K562 (cell line): Measurements from ENCODE around the gene FAM90A26. TPM values are rescaled to one million over a fixed set of nuclear protein-coding genes. Genes with fewer than 3 reads are reported as not detected.
"Not testable (repeated sequence)": the region's sequence is repeated elsewhere in the genome, so short reads cannot be mapped to it uniquely, and the experiment has no call there.

ENCODE experiments used
- ATAC-seq: fragments of 200-7000 bp; cut with Tn5 transposase; 3 replicates; pipeline ENCODE4 v1.9.1; 2020; ENCODE audit warnings: moderate library complexity
- BruUV-seq: library from RNA; stranded (reverse); fragments of 400-500 nt; replicated peaks from 2 replicates; lab custom pipeline; 2021; lab: Mats Ljungman, UMichigan
- CTCF ChIA-PET: fragments of 300-600 bp; formaldehyde crosslinking; extraction: SDS; loops from one replicate; lab custom pipeline; 2021; ENCODE audit warnings: low intra/inter-chr PET ratio; lab: Yijun Ruan, JAX
- POLR2A ChIA-PET: fragments of 300-600, 350-650 bp; sonication (Branson Sonifier 250); formaldehyde crosslinking; extraction: SDS; loops from one replicate; lab custom pipeline; 2021; ENCODE audit warnings: antibody characterized with exemption, inconsistent platforms; lab: Yijun Ruan, JAX
- DNase-seq, 4 experiments: peaks; one replicate each; pipeline versions ENCODE4 v3.0.0 to v3.0.0-alpha.2; 2011 to 2018; ENCODE audit warnings: low spot score in 3 of 4, mixed read lengths in 3 of 4; ENCODE audit errors: extremely low read depth in 1 of 4
- FAIRE-seq: peaks from 2 replicates; lab custom pipeline; 2011; peaks lifted over from hg19 to GRCh38; lab: Jason Lieb, UNC
- H2AFZ ChIP-seq: 2 replicates; pipeline ENCODE4 v1.6.0; 2011; ENCODE audit warnings: low read depth, low read length, control low read depth, inconsistent platforms
- H3K27ac ChIP-seq: fragments of 200-600 bp; 3 replicates; pipeline ENCODE4 v1.8.0; 2011; ENCODE audit warnings: low read depth, mild to moderate bottlenecking, control low read depth, inconsistent platforms, low read length, moderate library complexity, mixed read lengths; ENCODE audit errors: extremely low read depth
- H3K27me3 ChIP-seq, 2 experiments: fragments of 300-600 bp in 1 of 2; 2 replicates in 1 of 2; 3 replicates in 1 of 2; pipeline versions ENCODE4 v1.6.0 to v1.8.0; 2011; ENCODE audit warnings: inconsistent platforms in 2 of 2, low read length in 2 of 2, mild to moderate bottlenecking in 1 of 2, mixed read lengths in 1 of 2, moderate library complexity in 1 of 2; ENCODE audit not compliant: control insufficient read depth in 2 of 2, insufficient read depth in 2 of 2
- H3K36me3 ChIP-seq: fragments of 300-600 bp; 3 replicates; pipeline ENCODE4 v1.8.0; 2011; ENCODE audit warnings: mild to moderate bottlenecking, low read length, inconsistent platforms; ENCODE audit not compliant: control insufficient read depth, insufficient read depth
- H3K4me1 ChIP-seq, 2 experiments: fragments of 200-600 bp in 1 of 2; replicated peaks in 1 of 2; 2 replicates in 1 of 2; 3 replicates in 1 of 2; pipeline versions ENCODE4 v1.5.1 to v1.8.0; 2011; ENCODE audit warnings: inconsistent platforms in 2 of 2, low read length in 2 of 2, mild to moderate bottlenecking in 1 of 2, mixed read lengths in 1 of 2, moderate library complexity in 1 of 2; ENCODE audit not compliant: control insufficient read depth in 2 of 2, insufficient read depth in 2 of 2
- H3K4me2 ChIP-seq: 2 replicates; pipeline ENCODE4 v1.6.1; 2011; ENCODE audit warnings: low read length, control low read depth, inconsistent platforms, mixed read lengths; ENCODE audit not compliant: insufficient read depth
- H3K4me3 ChIP-seq: fragments of 200-600 bp; sonication (generic), shearing (Covaris generic); 2 replicates; pipeline ENCODE4 v1.5.1; 2016; ENCODE audit warnings: control low read depth, inconsistent platforms
- H3K79me2 ChIP-seq: fragments of 200-600 bp; 3 replicates; pipeline ENCODE4 v1.8.0; 2011; ENCODE audit warnings: low read length, inconsistent platforms; ENCODE audit not compliant: control insufficient read depth, insufficient read depth
- H3K9ac ChIP-seq, 2 experiments: 2 replicates each; pipeline versions ENCODE4 v1.6.0 to v1.6.1; 2011; ENCODE audit warnings: low read depth in 2 of 2, low read length in 2 of 2, control low read depth in 1 of 2, inconsistent platforms in 1 of 2, mild to moderate bottlenecking in 1 of 2, mixed read lengths in 1 of 2; ENCODE audit not compliant: insufficient read depth in 1 of 2
- H3K9me1 ChIP-seq: one replicate; pipeline ENCODE4 v1.6.0; 2011; ENCODE audit warnings: inconsistent platforms, mild to moderate bottlenecking, low read length, moderate library complexity; ENCODE audit not compliant: control insufficient read depth, insufficient read depth
- H3K9me3 ChIP-seq: replicated peaks from 2 replicates; pipeline ENCODE4 v1.5.1; 2011; ENCODE audit warnings: low read depth, low read length, inconsistent platforms; ENCODE audit not compliant: control insufficient read depth, insufficient read depth
- H4K20me1 ChIP-seq: replicated peaks from 2 replicates; pipeline ENCODE4 v1.6.1; 2011; ENCODE audit warnings: low read length, inconsistent platforms, mixed read lengths; ENCODE audit not compliant: control insufficient read depth, insufficient read depth
- CEBPB ChIP-seq: fragments of 450-650 bp; IDR thresholded peaks from 2 replicates; pipeline ENCODE4 v1.6.1; 2016; ENCODE audit warnings: missing genetic modification characterization, missing compliant biosample characterization
- WGBS: fragments of 100-300 bp; shearing (Covaris generic); methylation state at CpG from one replicate; pipeline ENCODE4 v1.1.6; 2016; ENCODE audit warnings: low coverage, mixed read lengths; ENCODE audit not compliant: insufficient coverage; ENCODE audit errors: missing lambda C conversion rate; 5-methylcytosine and 5-hydroxymethylcytosine counted together
- in situ Hi-C: fragments of 300-500 bp; cut with MboI; formaldehyde crosslinking; loops from 4 replicates; pipeline ENCODE4 v1.15.0; 2018; ENCODE audit warnings: inconsistent platforms, mixed read lengths
- intact Hi-C: fragments of 100-400 bp; cut with micrococcal nuclease; formaldehyde crosslinking; loops from 2 replicates; pipeline ENCODE4 v1.14.2; 2022
- polyA plus RNA-seq, 8 experiments: library from polyadenylated mRNA; depleted of rRNA in 4 of 8; stranded (reverse) in 5 of 8; unstranded in 3 of 8; fragments of >200 nt; fragmentation: Nextera tagmentation in 2 of 8; fragmentation: Illumina TruSeq in 1 of 8; extraction: Ambion mirVana in 2 of 8; extraction: Trizol in 1 of 8; gene quantifications; 2 replicates each; pipeline versions ENCODE4 v1.2.1 to v1.2.3, GENCODE V29; 2011 to 2014; ENCODE audit warnings: inconsistent platforms in 1 of 8, missing spikeins in 1 of 8
- total RNA-seq, 7 experiments: library from RNA; depleted of rRNA in 6 of 7; stranded (reverse); fragments of >200 nt in 6 of 7; fragmentation: Illumina TruSeq in 2 of 7; extraction: Trizol in 2 of 7; gene quantifications; 2 replicates each; pipeline versions ENCODE4 v1.2.1 to v1.2.3, GENCODE V29; 2011 to 2021; ENCODE audit warnings: low replicate concordance in 1 of 7
- TF ChIP-seq, protein P1 (sequence below): sonication (generic); formaldehyde crosslinking; IDR thresholded peaks from 2 replicates; pipeline ENCODE4 v1.8.0; 2022; ENCODE audit warnings: mild to moderate bottlenecking, missing genetic modification reagents

FAM90A26 gene
- total and polyA plus RNA-seq, 9 of the 15 experiments (the other 6 are each of a cell fraction or from before 2014, with no cell fraction given) = not detected

DNA sequence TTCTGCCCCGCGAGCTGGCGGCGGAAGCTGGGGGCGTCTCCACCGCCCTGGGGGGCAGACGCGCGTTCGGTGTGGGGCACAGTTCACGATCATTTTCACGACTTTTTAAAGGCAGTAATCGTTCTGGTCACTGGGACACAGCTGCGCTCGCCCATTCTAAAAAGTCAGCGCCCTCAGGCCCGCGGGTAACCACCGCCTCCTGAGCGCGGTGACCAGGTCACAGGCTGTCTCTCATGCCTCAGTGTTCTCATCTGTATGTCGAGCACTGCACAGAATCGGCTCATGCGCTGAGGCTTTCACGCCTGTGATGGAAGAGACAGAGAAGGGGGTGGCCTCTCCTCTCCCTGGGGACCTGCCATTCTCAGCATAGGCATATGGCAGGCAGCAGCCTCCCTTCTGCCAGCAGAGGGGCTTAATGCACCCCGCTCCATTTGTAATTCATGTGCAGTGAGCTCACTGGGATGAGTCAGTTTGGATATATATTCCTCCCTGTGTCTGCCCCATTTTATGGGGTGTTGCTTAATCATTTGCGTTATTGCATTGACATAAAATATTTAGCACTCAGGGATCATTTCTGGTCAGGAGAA is 16.5 kb upstream of the FAM90A26 start (continued):
- TF ChIP-seq, protein P1, sequence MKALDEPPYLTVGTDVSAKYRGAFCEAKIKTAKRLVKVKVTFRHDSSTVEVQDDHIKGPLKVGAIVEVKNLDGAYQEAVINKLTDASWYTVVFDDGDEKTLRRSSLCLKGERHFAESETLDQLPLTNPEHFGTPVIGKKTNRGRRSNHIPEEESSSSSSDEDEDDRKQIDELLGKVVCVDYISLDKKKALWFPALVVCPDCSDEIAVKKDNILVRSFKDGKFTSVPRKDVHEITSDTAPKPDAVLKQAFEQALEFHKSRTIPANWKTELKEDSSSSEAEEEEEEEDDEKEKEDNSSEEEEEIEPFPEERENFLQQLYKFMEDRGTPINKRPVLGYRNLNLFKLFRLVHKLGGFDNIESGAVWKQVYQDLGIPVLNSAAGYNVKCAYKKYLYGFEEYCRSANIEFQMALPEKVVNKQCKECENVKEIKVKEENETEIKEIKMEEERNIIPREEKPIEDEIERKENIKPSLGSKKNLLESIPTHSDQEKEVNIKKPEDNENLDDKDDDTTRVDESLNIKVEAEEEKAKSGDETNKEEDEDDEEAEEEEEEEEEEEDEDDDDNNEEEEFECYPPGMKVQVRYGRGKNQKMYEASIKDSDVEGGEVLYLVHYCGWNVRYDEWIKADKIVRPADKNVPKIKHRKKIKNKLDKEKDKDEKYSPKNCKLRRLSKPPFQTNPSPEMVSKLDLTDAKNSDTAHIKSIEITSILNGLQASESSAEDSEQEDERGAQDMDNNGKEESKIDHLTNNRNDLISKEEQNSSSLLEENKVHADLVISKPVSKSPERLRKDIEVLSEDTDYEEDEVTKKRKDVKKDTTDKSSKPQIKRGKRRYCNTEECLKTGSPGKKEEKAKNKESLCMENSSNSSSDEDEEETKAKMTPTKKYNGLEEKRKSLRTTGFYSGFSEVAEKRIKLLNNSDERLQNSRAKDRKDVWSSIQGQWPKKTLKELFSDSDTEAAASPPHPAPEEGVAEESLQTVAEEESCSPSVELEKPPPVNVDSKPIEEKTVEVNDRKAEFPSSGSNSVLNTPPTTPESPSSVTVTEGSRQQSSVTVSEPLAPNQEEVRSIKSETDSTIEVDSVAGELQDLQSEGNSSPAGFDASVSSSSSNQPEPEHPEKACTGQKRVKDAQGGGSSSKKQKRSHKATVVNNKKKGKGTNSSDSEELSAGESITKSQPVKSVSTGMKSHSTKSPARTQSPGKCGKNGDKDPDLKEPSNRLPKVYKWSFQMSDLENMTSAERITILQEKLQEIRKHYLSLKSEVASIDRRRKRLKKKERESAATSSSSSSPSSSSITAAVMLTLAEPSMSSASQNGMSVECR = 0 out of 2 replicates have a peak, but pooled peaks have one; percentile 9
- TF ChIP-seq CEBPB (tag) = peak; percentile 51; the same call in 1 of the 2 replicates
- TF ChIP-seq, all 486 proteins: peak for 8; not testable (repeated sequence) for 478

- H3K4me3 ChIP-seq, H3K9ac ChIP-seq, H2AFZ ChIP-seq, intact Hi-C loops, POLR2A ChIA-PET, FAIRE-seq, H3K27me3 ChIP-seq, H3K79me2 ChIP-seq, CTCF ChIA-PET, ATAC-seq, BruUV-seq, H3K9me1 ChIP-seq, H4K20me1 ChIP-seq, H3K27ac ChIP-seq, H3K4me2 ChIP-seq, H3K36me3 ChIP-seq, DNase-seq, H3K9me3 ChIP-seq: not testable (repeated sequence)
- in situ Hi-C loops = loop anchor here (10.0 kb wide), 1 partner anchor 70 kb away; the partner anchor contains the start of genes USP17L12 and USP17L13
- peaks cover 0 to 10% of the 10 kb centered on the region in 2 experiments; a peak in 2 of 5 replicates for H3K4me1 ChIP-seq
- 25% methylated on average over 9 of the region's 12 CpGs for WGBS
These were observed 14.9 kb upstream of the FAM90A26 start for GRCh38 chr4:9155101-9155886.

- intact Hi-C loops, CTCF ChIA-PET, H3K9me3 ChIP-seq, ATAC-seq, H3K9ac ChIP-seq, DNase-seq, H3K27me3 ChIP-seq, H3K27ac ChIP-seq, H3K36me3 ChIP-seq, POLR2A ChIA-PET, BruUV-seq, H3K4me2 ChIP-seq, H3K79me2 ChIP-seq, H2AFZ ChIP-seq, H3K4me3 ChIP-seq, H3K4me1 ChIP-seq, H4K20me1 ChIP-seq, FAIRE-seq, H3K9me1 ChIP-seq: not testable (repeated sequence)
- no CpG with 5 or more reads among the region's 6 CpGs for WGBS
- in situ Hi-C loops = loop anchor here (10.0 kb wide), 1 partner anchor 66 kb away; the partner anchor contains the start of genes USP17L12 and USP17L13
These were observed 11.8 kb upstream of the FAM90A26 start for GRCh38 chr4:9158392-9158791.
